HG02981 (cell line): Measurements from ENCODE around the gene BRD4.
A peak's percentile ranks its signal among the peaks of the same experiment; 100 is the strongest.
"Not testable (repeated sequence)": the region's sequence is repeated elsewhere in the genome, so short reads cannot be mapped to it uniquely, and the experiment has no call there.

ENCODE experiments used
- ATAC-seq: cut with Tn5 transposase; IDR thresholded peaks from one replicate; pipeline ENCODE4 v1.9.1; 2021; ENCODE audit warnings: mild to moderate bottlenecking, moderate library complexity; ENCODE audit not compliant: unreplicated experiment

The BRD4 gene

DNA sequence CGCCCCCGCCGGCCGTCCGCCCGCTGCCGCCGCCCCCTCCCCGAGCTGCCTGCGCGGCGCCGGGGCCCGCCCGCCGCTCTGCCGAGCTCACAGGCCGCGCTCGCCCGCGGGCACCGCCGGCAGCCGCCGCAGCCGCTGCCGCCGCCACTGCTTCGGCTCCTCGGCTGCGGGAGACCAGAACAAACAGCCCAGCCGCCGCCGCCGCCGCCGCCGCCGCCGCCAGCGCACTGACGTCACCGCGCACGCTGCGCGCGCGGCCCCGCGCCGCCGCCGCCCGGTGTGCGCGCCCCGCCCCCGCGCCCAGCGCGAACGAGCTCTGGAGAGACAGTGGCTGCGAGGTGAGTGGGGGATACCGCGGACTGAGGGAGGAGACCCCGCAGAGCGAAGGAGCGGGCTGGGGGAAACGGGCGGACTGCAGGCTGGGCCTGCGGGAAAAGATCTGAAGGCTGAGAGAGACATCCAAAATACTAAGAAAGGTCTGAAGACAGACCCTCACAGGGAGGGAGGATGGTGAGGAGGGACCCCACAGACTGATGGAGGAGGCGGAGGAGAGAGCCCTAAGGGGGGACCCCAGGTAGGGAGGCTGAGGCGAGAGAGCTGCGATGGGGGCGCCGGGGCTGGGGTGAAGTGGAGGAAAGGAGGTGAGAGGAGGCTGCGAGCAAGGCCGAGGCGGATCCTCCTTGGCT, at the start of gene BRD4:
BRD4 (minus strand) TSS at position 229 of the 686 bp plus-strand sequence. CDS start 59,440 bp downstream, outside the sequence.
- peak; percentile 42 for ATAC-seq

DNA sequence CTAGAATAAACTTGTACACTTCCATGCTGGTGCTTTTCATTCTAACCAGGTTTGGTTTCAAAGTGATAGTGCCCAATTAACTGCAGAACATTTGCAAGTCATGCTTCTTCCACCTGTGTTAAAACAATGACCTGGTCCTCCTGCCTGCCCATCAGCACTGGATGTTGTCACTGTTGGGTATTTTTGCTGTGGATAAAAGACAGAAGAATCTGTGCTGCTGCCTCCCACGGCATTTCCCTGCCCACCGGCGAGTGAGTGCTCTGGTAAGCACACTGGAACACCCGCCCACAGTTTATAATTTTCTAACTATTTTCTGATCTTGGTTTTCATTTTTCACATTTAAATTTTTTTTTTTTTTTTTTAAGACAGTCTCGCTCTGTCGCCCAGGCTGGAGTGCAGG, 49.5 kb upstream of the BRD4 start:
- ATAC-seq, result no peak

DNA sequence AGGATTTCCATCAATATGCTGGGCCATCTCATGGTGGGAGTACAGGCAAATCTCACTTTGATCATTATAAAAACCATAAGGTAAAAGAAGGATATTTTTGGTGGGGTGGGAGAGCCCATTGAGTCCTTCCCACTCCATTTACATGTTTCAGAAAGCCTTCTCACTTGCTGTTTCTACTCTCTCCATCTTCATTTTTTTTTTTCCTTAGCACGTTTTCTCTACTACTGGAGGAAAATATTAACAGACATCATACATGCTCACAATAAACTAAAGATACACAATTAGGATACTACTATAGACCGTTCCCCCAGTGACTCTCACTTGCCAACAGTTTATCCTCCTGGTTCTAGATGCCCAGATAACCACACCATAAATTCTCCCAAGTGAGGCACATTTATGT, 49.1 kb upstream of the BRD4 start:
- no peak for ATAC-seq

DNA sequence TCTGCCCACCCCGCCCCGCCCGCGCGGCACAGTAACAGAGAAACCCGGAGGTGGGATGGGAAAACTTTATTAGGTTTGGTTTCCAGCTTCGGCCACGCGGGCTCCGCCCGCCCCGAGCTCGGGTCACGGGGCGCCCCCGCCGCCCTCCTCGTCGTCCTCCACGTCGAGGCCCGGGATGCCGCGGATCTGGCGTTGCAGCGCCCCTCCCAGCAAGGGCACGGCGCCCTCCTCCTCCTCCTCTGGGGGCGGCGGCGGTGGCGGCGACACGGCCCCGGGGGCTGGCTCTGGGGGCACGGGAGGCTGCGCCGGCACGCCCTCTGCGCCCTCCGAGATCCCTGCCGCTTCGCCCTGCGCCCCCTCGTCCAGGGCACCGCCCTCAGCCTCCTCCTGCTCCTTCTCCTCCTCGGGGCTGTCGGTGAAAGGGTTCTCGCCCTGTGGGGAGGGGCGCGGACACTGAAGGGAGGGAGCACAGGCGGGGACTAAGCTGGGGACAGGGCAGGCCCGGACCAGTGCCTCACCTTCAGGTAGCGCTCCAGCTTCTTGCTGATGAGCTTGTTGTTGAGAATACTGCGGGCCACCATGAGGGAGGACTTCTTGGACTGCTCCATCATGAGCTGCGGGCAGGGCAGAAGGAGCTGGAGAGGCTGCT, 47.8 kb upstream of the BRD4 start:
- ATAC-seq, result peak; percentile 18

DNA sequence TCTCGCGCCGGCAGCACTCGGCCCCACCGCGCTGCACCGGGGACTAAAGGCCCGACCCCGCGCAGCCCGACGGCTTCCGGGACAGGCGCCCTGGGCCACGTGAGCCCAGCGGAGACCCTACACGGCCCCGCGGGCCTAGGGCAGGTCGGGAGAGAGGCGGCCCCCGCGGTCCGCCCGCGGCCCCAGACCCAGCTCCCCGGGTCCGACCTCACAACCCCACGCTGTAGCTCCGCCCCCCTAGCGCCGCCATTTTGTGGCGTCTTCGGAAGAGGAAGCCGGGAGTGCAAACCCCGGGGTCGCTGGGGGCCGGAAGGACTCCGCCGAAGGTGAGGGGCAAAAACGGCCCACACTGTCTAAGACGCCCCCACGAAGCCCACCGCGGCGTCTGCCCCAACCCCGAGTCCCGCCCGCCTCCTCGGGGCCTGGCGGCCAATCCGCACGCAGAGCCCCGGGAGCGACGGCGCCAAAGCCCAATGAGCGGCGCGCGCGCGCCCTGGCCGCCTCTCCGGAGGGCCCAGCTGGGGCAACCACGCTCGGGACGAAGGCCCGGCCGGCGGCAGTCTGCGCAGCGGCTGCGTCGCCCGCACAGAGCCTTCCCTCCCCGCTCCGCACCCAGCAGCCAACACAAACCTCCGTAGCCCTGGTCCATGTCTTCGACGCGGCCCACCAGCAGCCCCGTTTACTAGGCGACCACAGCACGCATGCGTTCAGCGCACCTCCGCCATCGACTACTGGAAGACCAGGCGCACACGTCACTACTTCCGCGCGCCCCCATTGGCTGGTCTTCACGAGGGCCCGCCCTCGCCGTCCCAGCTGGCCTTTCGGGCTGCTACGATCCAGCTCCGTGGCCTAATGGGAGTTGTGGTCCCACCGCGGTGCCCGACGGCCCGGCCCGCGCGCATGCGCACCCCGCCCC, 47.0 kb upstream of the BRD4 start, which contains the start of gene AKAP8:
AKAP8 (minus strand) TSS at position 705 of the 916 bp plus-strand sequence; CDS start at position 649, 56 bp downstream.
- ATAC-seq, result peak; percentile 78

DNA sequence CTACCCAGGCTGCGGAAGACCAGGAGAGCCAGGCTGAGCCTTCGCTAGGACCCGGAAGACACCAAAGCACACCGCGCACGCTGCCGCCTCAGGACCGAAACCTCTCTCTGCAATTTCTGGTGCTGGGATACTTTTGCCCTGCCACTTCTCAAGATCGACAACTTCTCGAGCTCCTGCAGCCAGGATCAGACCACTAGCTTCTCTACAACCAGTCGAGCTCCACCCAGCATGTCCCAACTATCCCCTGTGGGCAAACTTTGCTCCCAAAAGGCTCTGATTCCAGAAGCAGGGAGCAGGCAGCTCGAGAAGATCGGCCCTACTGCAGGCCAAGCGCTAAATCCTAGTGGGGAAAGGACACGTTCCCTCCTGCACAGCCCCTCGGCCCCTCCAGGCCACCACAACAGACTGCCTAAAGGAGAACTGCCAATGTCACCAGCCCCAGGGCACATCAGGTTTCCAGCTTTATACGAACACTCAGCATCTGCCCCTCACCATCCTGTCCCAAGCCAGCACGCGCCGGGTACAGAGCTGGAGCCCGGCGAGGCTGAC, 46.3 kb upstream of the BRD4 start:
- ATAC-seq, result no peak

DNA sequence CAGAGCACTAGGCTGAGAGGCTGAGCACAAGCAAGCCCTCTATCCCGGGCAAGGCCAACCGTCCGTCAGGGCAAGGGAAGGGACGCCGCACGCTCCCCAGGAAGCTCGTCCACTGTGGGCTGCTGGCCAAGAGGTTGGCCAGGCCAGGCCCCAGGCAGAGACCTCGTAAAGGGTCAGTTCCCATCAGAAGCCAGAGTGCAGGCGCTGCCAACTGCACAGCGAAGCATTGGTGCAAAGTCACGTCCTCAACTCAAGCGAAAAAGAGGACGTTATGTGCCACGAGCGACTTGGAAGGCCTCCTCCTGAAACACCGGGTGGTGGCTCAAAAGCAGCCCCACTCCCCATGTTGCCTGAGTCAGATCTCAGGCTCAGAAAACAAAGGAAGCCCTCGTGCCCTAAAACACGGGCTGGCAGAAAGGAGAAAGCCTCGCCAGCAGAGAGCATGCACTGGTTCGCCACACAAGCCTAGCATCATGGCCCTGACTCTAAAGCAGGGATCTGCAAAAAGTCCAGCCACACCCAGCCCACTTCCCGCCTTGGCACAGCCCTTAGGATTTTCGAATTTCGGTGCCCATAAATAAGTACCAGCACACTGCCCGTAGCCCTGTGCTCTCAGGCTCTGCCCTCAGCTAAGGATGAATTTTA, 42.6 kb upstream of the BRD4 start:
- no peak for ATAC-seq

DNA sequence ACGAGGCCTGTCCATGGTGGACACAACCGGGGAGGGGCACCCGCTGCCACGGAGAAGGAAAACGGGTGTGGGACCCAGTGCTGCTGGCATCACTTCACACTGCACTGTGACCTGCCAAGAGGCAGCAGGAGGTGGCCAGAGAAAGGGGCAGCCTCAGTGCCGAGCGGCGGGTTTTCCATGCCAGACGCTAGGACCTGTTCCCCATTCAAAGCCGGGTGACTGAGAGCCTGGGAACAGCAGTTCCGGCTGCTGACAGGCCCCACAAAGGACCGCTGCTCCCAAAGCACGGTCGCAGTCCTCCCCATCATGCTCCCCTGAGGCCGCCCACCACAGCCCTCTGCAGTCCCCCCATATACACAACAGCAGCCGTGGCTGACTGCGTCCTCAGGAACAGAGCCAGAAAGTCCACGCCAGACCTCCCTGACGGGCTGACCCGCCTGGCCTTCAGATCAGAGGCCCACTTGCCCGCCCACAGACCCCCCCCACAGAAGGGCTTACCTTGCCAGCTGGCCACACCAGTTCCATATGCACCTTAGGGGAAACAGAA, 41.8 kb upstream of the BRD4 start:
- no peak for ATAC-seq

DNA sequence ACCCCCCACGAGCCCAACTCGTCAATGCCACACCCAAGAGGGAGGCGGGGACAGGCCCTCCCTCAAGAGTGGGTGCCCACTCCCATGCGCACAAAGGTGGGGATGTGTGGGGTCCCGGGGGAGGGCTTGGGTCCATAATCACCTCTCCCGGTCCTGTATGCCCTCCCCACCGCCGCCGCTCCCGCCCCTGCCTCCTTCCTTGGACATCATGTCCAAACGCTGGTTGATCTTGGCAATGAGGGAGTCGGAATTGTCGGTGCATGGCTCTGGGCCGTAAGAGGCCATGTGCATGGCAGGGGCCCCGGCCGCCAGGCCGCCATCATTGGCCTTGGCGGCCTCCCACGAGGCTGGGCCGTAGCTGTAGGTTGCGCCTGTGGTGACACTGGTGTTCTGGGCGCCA, 41.3 kb upstream of the BRD4 start:
- ATAC-seq, result no peak

DNA sequence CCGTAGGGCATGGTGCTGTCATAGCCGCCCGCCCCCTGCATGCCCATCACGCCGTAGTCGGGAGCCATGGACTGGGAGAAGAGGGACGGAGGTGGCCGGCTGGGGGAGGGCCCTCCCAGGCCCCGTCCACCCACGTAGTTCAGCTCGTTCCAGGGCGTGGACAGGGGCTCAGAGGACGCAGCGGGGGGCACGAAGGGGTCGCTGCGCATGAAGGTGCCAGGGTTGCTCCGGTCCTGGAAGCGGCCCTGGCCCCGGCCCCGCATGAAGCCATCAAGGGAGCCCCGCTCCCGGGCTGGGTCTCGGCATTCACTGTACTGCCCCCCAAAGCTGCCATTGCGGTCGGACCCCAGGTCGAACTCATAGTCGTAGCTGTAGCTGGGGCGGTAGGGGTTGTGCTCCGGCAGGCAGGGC, 40.6 kb upstream of the BRD4 start:
- no peak for ATAC-seq

DNA sequence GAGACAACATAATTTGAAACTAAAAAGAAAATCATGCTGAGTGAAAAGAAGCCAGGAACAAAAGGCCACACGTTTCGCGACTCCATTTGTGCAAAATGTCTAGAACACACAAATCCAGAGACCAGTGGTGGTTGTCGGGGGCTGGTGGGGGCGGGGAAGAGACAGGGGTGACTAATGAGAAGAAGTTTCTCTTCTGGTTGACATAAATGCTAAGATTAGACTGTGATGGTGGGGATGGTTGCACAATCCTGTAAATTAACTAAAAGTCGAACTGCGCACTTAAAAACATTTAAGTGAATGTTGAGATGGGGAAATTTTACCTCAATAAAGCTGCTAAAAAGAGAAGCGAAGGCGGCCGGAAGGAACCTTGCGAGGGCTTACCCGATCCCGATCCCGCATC, 40.1 kb upstream of the BRD4 start:
- ATAC-seq, result no peak

DNA sequence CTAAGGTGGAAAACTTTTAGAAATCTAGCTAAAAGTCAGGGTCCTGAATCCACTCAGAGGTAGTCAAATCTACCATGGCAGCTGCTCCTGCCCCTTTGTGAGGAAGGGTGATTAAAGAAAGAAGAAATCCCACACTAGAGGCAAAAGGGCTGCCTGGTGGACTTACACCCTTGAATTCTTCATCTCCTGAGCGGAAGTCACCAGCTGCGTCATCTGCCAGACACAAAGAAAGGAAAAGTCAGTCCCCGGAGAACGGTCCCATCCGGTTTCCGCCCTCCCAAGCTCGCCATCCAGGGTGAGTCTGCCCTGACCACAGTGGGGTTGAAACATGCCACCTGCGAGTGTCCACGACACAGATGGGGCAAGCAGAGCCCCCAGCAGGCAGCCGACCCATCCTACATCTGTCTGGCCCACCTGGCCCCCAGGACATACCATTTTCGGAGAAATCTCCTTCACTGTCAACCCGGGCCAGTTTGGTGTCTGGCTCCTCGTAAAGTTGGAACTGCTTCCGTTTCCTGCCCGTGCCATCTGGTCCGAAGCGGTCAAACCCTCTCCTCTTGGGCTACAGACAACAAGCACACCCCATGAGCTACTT, 39.5 kb upstream of the BRD4 start:
- ATAC-seq, result no peak

DNA sequence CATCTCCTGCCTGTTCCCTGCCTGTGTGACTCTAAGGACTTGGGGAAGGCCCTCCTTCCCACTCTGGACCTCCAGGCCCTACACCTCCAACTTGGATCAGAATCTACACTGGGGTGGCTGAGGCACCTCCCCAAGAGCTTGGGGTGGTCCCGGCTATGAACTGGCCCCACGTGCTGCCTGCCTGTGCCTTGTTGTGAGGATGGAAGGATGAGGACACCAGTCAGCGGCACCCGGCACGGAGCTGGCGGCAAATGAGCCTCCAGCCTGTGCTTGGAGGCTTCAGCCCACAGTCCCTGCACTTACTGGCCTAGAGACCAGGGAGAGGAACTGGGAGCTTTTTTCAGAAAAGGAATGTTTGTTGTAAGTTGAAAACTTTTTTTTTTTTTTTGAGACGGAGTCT, 38.8 kb upstream of the BRD4 start:
- ATAC-seq, result no peak

DNA sequence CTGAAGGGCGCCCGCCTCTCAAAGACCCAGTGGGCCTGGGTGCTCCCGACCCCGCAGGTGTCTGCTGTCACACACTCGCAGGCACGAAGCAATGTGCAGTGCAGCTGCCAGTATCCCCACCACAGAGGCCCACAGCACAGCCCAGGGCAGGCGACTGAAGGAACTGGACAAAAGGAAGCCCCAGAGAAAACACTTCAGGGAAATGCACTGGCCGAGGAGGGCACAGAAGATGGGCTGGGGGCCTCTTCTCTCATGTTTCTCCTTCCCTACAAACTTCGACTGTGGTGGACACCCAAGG, 37.2 kb upstream of the BRD4 start:
- no peak for ATAC-seq

DNA sequence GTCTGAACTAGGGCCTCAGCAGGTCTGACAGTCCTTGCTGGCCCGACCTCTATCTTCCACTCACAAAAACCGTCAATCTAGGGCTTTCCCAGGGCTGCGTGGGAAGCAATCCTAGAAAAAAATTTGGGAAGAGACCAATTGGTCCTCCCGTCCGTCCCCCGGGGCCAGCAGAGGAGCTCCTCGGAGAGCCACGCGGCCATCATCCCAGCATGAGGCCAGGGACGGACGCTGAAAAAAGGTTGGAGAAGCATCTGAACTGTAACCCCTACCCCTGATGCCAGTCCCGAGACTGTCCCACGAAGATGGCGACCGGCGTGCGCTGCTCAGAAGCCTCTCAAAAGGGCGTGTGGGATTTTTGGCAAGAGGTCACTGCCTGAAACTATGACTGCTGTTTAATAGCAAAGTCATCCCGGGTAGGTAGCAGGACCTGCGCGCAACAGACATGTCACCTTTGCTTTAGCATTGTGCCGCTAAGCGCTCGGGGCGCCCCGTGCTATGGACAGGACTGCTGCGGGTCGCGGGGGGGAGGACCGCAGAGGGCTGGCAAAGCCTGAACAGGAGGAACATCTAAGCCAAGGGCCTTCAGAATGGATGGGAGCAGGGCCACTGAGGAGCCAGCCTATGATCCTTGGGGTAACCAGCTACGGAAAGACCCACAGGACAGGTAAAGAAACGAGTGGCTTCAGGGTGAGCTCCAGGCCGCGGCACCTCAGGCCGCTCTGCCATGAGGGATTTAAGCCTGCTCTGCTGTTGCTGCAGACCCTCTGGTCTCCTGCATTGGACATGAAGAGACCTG, 36.7 kb upstream of the BRD4 start:
- ATAC-seq, result no peak

DNA sequence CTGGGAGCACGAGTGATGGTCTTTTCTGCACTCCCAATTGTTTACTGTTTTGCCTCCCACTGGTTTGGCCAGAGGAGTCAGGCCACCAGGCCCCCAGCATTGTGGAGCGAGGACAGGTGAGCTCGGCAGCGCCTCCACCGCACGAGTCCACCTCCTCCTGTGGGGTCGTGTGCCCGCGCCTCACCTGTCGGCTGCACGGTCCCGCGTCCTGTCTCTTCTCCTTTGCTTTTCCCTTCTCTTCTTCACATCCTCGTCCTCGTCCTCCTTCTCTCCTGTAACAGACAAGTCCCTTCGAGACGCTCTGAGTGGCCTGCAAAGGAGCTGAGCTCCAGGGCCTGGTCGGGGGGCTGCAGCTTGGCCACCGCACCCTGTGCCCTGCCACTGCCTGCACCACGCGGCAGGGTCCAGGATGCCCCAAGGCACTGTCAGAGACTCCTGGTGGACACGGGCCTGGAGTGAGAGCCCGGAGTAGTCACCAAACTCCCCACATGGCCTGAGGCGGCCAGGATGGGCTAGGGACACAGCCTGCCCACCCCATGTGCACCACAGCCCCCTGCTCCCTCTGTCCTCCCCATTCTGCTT, 35.8 kb upstream of the BRD4 start:
- ATAC-seq, result no peak

DNA sequence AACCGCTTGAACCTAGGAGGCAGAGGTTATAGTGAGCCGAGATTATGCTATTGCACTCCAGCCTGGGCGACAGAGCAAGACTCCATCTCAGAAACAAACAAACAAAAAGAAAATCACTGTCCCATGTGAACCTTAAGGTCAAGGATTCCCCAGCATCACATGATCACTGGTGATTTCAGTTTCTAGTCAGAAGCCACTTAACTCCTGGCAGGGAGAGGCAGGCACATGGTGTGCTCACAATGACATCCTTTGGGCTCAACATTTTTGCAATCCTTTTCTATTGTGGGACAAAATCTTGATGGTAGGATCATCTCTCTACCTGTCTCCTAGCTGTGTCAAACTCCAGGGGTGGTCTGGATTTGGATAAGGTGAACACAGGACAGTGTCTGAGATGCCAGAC, 35.1 kb upstream of the BRD4 start:
- no peak for ATAC-seq

DNA sequence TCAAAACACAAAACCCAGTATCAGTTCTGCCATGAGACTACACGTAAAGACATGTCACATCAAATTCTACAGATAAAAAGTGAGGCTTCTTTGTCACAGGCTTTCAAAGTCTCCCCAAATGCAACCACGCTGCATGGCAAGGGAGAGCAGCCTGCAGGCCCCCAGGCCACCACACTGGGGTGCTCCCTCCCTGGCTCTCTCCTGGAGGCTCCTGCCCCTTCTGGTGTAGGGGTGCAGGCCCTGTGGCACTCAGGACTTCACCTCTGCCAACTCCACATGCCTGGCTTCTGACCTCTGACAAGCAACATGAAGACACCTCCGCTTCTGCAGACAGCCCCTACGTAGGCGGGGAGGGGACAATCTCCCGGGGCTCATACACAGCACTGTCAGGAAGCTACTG, 32.9 kb upstream of the BRD4 start:
- ATAC-seq, result no peak

DNA sequence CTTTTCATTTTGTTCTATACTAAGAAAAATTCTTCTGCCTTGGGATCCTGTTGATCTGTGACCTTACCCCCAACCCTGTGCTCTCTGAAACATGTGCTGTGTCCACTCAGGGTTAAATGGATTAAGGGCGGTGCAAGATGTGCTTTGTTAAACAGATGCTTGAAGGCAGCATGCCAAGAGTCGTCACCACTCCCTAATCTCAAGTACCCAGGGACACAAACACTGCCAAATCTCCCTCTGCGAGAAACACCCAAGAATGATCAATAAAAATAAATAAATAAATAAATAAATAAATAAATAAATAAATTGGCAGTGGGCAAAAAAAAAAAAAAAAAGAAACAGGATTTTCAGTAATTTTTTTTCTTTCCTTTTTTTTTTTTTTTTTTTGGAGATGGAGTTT, 31.5 kb upstream of the BRD4 start:
- not testable (repeated sequence) for ATAC-seq
